ENCODE measurements around the gene ZNF320. TPM values are rescaled to one million over a fixed set of nuclear protein-coding genes. Genes with fewer than 3 reads are reported as not detected.
"Not testable (repeated sequence)": the region's sequence is repeated elsewhere in the genome, so short reads cannot be mapped to it uniquely, and the experiment has no call there.

The ZNF320 gene
- total RNA-seq, 1 experiment from 2014 or later, result 25.4 TPM

- Mint-ChIP-seq H3K9me3 (no peaks in the 10 kb centered on the region), H3K4me3 (no peak overlapping the region), H3K27me3 (ENCODE audit: low read depth) (no peaks in the 10 kb centered on the region), H3K36me3 (peaks cover 18% of the 10 kb centered on the region; the same call in 1 of the 2 replicates), H3K4me1 (peaks cover 13% of the 10 kb centered on the region), H3K27ac (no peak overlapping the region)
- ChIA-PET CTCF (interaction anchor here (0.6 kb wide), 1 partner anchor 1376 kb away, joined by 3 read pairs; no protein-coding TSS in a partner anchor), POLR2A (no interaction called here)
- DNase-seq (ENCODE audit: low spot score) (no peak), ATAC-seq (no peak)
- TF ChIP-seq KAT7 (CRISPR knock-in tag; IDR thresholded peaks at IDR 0.05; ENCODE audit: borderline replicate concordance) (no peak), GTF2I (CRISPR knock-in tag; conservative IDR thresholded peaks at IDR 0.05) (no peak), TEAD1 (CRISPR knock-in tag; IDR thresholded peaks at IDR 0.05) (no peak), ZNF396 (CRISPR knock-in tag; IDR thresholded peaks at IDR 0.05; ENCODE audit: borderline replicate concordance) (no peak), ELF4 (CRISPR knock-in tag; IDR thresholded peaks at IDR 0.05; ENCODE audit: low read depth) (no peak), ZSCAN18 (CRISPR knock-in tag; IDR thresholded peaks at IDR 0.05) (no peak), JAZF1 (CRISPR knock-in tag; IDR thresholded peaks at IDR 0.05) (no peak), ATF1 (CRISPR knock-in tag; IDR thresholded peaks at IDR 0.05) (no peak), ZNF317 (CRISPR knock-in tag; IDR thresholded peaks at IDR 0.05; ENCODE audit: borderline replicate concordance, low read depth) (no peak), EMX1 (CRISPR knock-in tag; IDR thresholded peaks at IDR 0.05) (no peak), MLX (CRISPR knock-in tag; IDR thresholded peaks at IDR 0.05) (no peak), ATF6 (CRISPR knock-in tag; IDR thresholded peaks at IDR 0.05) (no peak), TEAD4 (CRISPR knock-in tag; IDR thresholded peaks at IDR 0.05) (no peak), IRF2 (CRISPR knock-in tag; IDR thresholded peaks at IDR 0.05; ENCODE audit: borderline replicate concordance, low read depth) (no peak), OVOL2 (CRISPR knock-in tag; IDR thresholded peaks at IDR 0.05; ENCODE audit: borderline replicate concordance) (no peak)
Observed at GRCh38 chr19:52935434-52935833, 38.0 kb upstream of the ZNF320 start.

DNA sequence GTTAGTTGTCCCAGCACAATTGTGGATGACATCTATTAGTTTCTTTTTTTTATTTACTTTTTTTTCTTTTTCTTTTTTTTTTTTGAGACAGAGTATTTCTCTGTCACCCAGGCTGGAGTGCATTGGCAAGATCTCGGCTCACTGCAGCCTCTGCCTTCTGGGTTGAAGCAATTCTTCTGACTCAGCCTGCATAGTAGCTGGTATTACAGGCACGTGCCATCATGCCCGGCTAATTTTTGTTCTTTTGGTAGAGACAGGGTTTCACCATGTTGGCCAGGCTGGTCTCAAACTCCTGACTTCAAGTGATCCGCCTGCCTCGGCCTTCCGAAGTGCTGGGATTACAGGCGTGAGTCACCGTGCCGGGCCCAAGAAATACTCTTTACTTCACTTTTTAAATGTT lies 27.2 kb upstream of the ZNF320 start:
- H3K27ac Mint-ChIP-seq; H3K4me3 Mint-ChIP-seq; ATAC-seq; DNase-seq (ENCODE audit: low spot score); H3K9me3 Mint-ChIP-seq; POLR2A ChIA-PET; H3K27me3 Mint-ChIP-seq (ENCODE audit: low read depth): not testable (repeated sequence)
- CTCF ChIA-PET, result interaction anchor here (1.7 kb wide), 1 partner anchor 21 kb away, joined by 3 read pairs; no protein-coding TSS in a partner anchor
- H3K36me3 Mint-ChIP-seq, result peaks cover 22% of the 10 kb centered on the region
- peaks cover 27% of the 10 kb centered on the region for H3K4me1 Mint-ChIP-seq

DNA sequence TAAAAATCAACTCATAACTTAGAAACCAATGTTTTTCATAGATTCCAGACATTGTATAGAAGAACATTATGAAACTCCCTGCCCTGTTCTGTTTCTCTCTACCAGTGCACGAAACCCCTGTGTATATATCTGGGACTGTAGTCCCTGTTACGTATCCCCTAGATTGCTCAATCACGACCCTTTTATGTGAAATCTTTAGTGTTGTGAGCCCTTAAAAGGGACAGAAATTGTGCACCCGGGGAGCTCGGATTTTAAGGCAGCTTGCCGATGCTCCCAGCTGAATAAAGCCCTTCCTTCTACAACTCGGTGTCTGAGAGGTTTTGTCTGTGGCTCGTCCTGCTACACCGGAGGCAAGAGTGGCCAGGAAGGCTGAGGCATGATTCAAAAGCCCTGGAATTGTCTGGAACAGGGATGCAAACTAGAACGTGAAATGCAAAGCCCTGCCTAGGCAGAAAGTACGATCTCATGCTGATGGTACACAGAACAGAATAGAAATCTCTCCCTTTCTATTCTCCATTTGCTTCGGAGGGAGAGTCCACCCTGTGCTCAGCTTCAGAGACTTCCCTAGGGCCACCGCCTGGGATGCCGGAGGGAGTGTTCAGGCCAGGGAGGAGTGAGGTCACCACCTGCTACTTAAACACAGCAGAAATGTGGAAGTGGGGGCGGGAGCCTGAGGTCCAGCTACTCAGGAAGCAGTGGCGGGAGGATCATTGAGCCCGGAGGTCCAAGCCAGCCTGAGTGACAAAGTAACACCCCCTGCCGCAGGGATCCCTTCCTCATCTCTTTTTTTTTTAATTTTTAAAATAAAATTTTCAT lies 26.6 kb upstream of the ZNF320 start:
- peaks cover 27% of the 10 kb centered on the region for H3K4me1 Mint-ChIP-seq
- POLR2A ChIA-PET, result no interaction called here
- H3K27me3 Mint-ChIP-seq (ENCODE audit: low read depth), result no peaks in the 10 kb centered on the region
- no peaks in the 10 kb centered on the region for H3K9me3 Mint-ChIP-seq
- peak; percentile 19 for ATAC-seq
- CTCF ChIA-PET, result interaction anchor here (1.7 kb wide), 1 partner anchor 22 kb away, joined by 3 read pairs; no protein-coding TSS in a partner anchor
- H3K36me3 Mint-ChIP-seq, result peaks cover 15% of the 10 kb centered on the region
- H3K4me3 Mint-ChIP-seq, result peak overlapping the region; percentile 93
- peak; percentile 54 for DNase-seq (ENCODE audit: low spot score)
- peak overlapping the region; percentile 94 for H3K27ac Mint-ChIP-seq
- TF ChIP-seq MYBL2 (CRISPR knock-in tag; IDR thresholded peaks at IDR 0.05) (no peak), OVOL2 (CRISPR knock-in tag; IDR thresholded peaks at IDR 0.05; ENCODE audit: borderline replicate concordance) (no peak), FOXK1 (CRISPR knock-in tag; IDR thresholded peaks at IDR 0.05) (no peak), KAT7 (CRISPR knock-in tag; IDR thresholded peaks at IDR 0.05; ENCODE audit: borderline replicate concordance) (no peak), ATF2 (CRISPR knock-in tag; IDR thresholded peaks at IDR 0.05; ENCODE audit: borderline replicate concordance, low read depth) (no peak), SP1 (CRISPR knock-in tag; conservative IDR thresholded peaks at IDR 0.05) (no peak), NFATC4 (CRISPR knock-in tag; IDR thresholded peaks at IDR 0.05) (no peak)
- TF ChIP-seq, protein P1, sequence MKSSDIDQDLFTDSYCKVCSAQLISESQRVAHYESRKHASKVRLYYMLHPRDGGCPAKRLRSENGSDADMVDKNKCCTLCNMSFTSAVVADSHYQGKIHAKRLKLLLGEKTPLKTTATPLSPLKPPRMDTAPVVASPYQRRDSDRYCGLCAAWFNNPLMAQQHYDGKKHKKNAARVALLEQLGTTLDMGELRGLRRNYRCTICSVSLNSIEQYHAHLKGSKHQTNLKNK (CRISPR knock-in tag; IDR thresholded peaks at IDR 0.05), result no peak
- TF ChIP-seq, protein P2, sequence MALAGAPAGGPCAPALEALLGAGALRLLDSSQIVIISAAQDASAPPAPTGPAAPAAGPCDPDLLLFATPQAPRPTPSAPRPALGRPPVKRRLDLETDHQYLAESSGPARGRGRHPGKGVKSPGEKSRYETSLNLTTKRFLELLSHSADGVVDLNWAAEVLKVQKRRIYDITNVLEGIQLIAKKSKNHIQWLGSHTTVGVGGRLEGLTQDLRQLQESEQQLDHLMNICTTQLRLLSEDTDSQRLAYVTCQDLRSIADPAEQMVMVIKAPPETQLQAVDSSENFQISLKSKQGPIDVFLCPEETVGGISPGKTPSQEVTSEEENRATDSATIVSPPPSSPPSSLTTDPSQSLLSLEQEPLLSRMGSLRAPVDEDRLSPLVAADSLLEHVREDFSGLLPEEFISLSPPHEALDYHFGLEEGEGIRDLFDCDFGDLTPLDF (CRISPR knock-in tag; IDR thresholded peaks at IDR 0.05), result no peak
